ENCODE measurements around the gene GJD2.

Gene GJD2

GRCh38 chr15:34754674-34755418 lies at the start of gene GJD2:
Gene GJD2 (minus strand): TSS chr15:34754998. CDS start chr15:34754488, 510 bp downstream.
- H3K4me3 ChIP-seq (replicated peaks; ENCODE audit: low read depth, low read length) = no peak within 1 kb of the TSS
- no peak for TF ChIP-seq CTCF (IDR thresholded peaks at IDR 0.05; ENCODE audit: low read depth, low read length, missing control alignments)
- DNase-seq (ENCODE audit: extremely low read depth, low read depth) = no peak

- DNase-seq (ENCODE audit: extremely low read depth, low read depth) = no peak
- TF ChIP-seq CTCF (IDR thresholded peaks at IDR 0.05; ENCODE audit: low read depth, low read length, missing control alignments) = no peak
- H3K4me3 ChIP-seq (replicated peaks; ENCODE audit: low read depth, low read length) = no peak overlapping the region
Measured at GRCh38 chr15:34804113-34804512, 49.3 kb upstream of the GJD2 start.

GRCh38 chr15:34802803-34803750 lies 48.3 kb upstream of the GJD2 start:
- no peak overlapping the region for H3K4me3 ChIP-seq (replicated peaks; ENCODE audit: low read depth, low read length)
- no peak for TF ChIP-seq CTCF (IDR thresholded peaks at IDR 0.05; ENCODE audit: low read depth, low read length, missing control alignments)
- no peak for DNase-seq (ENCODE audit: extremely low read depth, low read depth)

GRCh38 chr15:34802371-34802770 lies 47.6 kb upstream of the GJD2 start:
- DNase-seq (ENCODE audit: extremely low read depth, low read depth) = no peak
- TF ChIP-seq CTCF (IDR thresholded peaks at IDR 0.05; ENCODE audit: low read depth, low read length, missing control alignments) = no peak
- no peak overlapping the region for H3K4me3 ChIP-seq (replicated peaks; ENCODE audit: low read depth, low read length)

- no peak for TF ChIP-seq CTCF (IDR thresholded peaks at IDR 0.05; ENCODE audit: low read depth, low read length, missing control alignments)
- H3K4me3 ChIP-seq (replicated peaks; ENCODE audit: low read depth, low read length) = no peak overlapping the region
- DNase-seq (ENCODE audit: extremely low read depth, low read depth) = no peak
Measured at GRCh38 chr15:34799149-34800101, 44.6 kb upstream of the GJD2 start.

GRCh38 chr15:34796847-34797435 lies 42.1 kb upstream of the GJD2 start:
- no peak overlapping the region for H3K4me3 ChIP-seq (replicated peaks; ENCODE audit: low read depth, low read length)
- no peak for DNase-seq (ENCODE audit: extremely low read depth, low read depth)
- no peak for TF ChIP-seq CTCF (IDR thresholded peaks at IDR 0.05; ENCODE audit: low read depth, low read length, missing control alignments)
